Gastroesophageal sphincter (tissue), 4 donors: ENCODE data around the gene CYB561. TPM values are rescaled to one million over a fixed set of nuclear protein-coding genes. Genes with fewer than 3 reads are reported as not detected.

Experiments
- ATAC-seq: fragments of 150-250 bp; one replicate; pipeline ENCODE4 v1.9.1; 2016; ENCODE audit warnings: mild to moderate bottlenecking, moderate library complexity
- H3K27ac ChIP-seq, 4 donors: fragments of 200-600 bp; sonication (generic) in 3 of 4; 1 replicate in 3 of 4; 2 replicates in 1 of 4; pipeline ENCODE4 v1.5.1; 2016 to 2019
- H3K27me3 ChIP-seq: fragments of 200-600 bp; sonication (generic); one replicate; pipeline ENCODE4 v1.5.1; 2019
- H3K36me3 ChIP-seq, 2 donors: fragments of 200-600 bp; sonication (generic); one replicate each; pipeline ENCODE4 v1.5.1; 2019; ENCODE audit warnings: control low read depth in 1 of 2
- H3K4me1 ChIP-seq, 3 donors: fragments of 200-600 bp; sonication (generic); 1 replicate in 2 of 3; 2 replicates in 1 of 3; pipeline ENCODE4 v1.5.1; 2016 to 2019; ENCODE audit warnings: control low read depth in 2 of 3
- H3K4me3 ChIP-seq, 2 donors: fragments of 200-600 bp; sonication (generic); one replicate each; pipeline ENCODE4 v1.5.1; 2019; ENCODE audit warnings: mild to moderate bottlenecking in 1 of 2, moderate library complexity in 1 of 2
- H3K9me3 ChIP-seq, 3 donors: fragments of 200-600 bp; sonication (generic); one replicate each; pipeline ENCODE4 v1.5.1; 2017 to 2019; ENCODE audit warnings: control low read depth in 2 of 3
- CTCF ChIP-seq, 4 experiments: fragments of 200-600 bp in 2 of 4; fragments of 450-650 bp in 2 of 4; sonication (generic) in 1 of 4; IDR thresholded peaks; one replicate each; pipeline ENCODE4 v1.5.1; 2017 to 2019; ENCODE audit warnings: antibody characterized with exemption in 4 of 4, mild to moderate bottlenecking in 2 of 4, moderate library complexity in 2 of 4
- EP300 ChIP-seq: sonication (generic); formaldehyde crosslinking; IDR thresholded peaks from one replicate; pipeline ENCODE4 v1.6.1; 2017; ENCODE audit warnings: antibody characterized with exemption, mild to moderate bottlenecking
- POLR2A ChIP-seq, 2 donors: fragments of 450-650 bp; IDR thresholded peaks; one replicate each; pipeline ENCODE4 v1.6.1; 2017; ENCODE audit warnings: antibody characterized with exemption in 2 of 2, mild to moderate bottlenecking in 2 of 2, moderate library complexity in 1 of 2
- POLR2AphosphoS5 ChIP-seq: sonication (generic); formaldehyde crosslinking; IDR thresholded peaks from one replicate; pipeline ENCODE4 v1.6.1; 2017; ENCODE audit warnings: antibody characterized with exemption
- WGBS, 2 donors: methylation state at CpG; one replicate each; pipeline ENCODE4 v1.1.5; 2018; ENCODE audit warnings: low coverage in 1 of 2; 5-methylcytosine and 5-hydroxymethylcytosine counted together
- total RNA-seq, 4 donors: library from RNA; depleted of rRNA; stranded (reverse); fragments of >200 nt; gene quantifications; one replicate each; pipeline ENCODE4 v1.1.0, GENCODE V29; 2016

Gene CYB561
- 10 to 100 TPM in 3 of 4 donors, 1 to 10 TPM in 1; 7.9 to 17.7 (median 15.0) TPM for total RNA-seq

GRCh38 chr17:63445954-63446752 is at the start of gene CYB561:
Gene CYB561, minus strand, starts transcription at chr17:63446306. Its CDS starts 8,759 bp downstream, at chr17:63437547.
- Histone ChIP-seq H3K27ac (peak within 1 kb of the TSS; percentile 9 to 85 (median 82)), H3K4me3 (peak within 1 kb of the TSS; percentile 72 to 75), H3K27me3 (peaks cover 6% of the 10 kb centered on the region), H3K9me3 (no peaks in the 10 kb centered on the region), H3K4me1 (peaks cover 0 to 37% (median 14%) of the 10 kb centered on the region in 3 donors), H3K36me3 (no peaks in the 10 kb centered on the region)
- ATAC-seq, result peak; percentile 89
- 0% methylated on average over 2 of the region's 99 CpGs; no CpG with 5 or more reads in 1 of the 2 donors for WGBS, 2 donors
- TF ChIP-seq CTCF (IDR thresholded peaks at IDR 0.05) (peak in 3 of 4 experiments; percentile 62 to 73 (median 65)), POLR2AphosphoS5 (no peak), EP300 (no peak), POLR2A (IDR thresholded peaks at IDR 0.05) (peak; percentile 24 to 31)

- TF ChIP-seq POLR2A (IDR thresholded peaks at IDR 0.05), result no peak
- TF ChIP-seq CTCF (IDR thresholded peaks at IDR 0.05), result no peak
- ATAC-seq, result no peak
Measured at GRCh38 chr17:63495491-63495890, 49.4 kb upstream of the CYB561 start.

GRCh38 chr17:63494300-63494928 is 48.3 kb upstream of the CYB561 start:
- Histone ChIP-seq H3K27me3 (peaks cover 22% of the 10 kb centered on the region), H3K4me3 (no peak overlapping the region), H3K4me1 (no peaks in the 10 kb centered on the region), H3K9me3 (no peaks in the 10 kb centered on the region), H3K36me3 (no peaks in the 10 kb centered on the region), H3K27ac (no peak overlapping the region)
- no peak for TF ChIP-seq POLR2A (IDR thresholded peaks at IDR 0.05)
- TF ChIP-seq EP300, result no peak
- no peak for ATAC-seq
- WGBS, 2 donors, result 89 to 92% methylated on average over 3 to 7 of the region's 12 CpGs

More at GRCh38 chr17:63495491-63495890, 49.4 kb upstream of the CYB561 start:
- 33% methylated on average over 1 of the region's 6 CpGs; no CpG with 5 or more reads in 1 of the 2 donors for WGBS, 2 donors
- Histone ChIP-seq H3K27ac (no peak overlapping the region), H3K36me3 (no peaks in the 10 kb centered on the region), H3K9me3 (no peaks in the 10 kb centered on the region), H3K4me1 (no peaks in the 10 kb centered on the region), H3K27me3 (peaks cover 28% of the 10 kb centered on the region), H3K4me3 (no peak overlapping the region)

- Histone ChIP-seq H3K36me3 (no peaks in the 10 kb centered on the region), H3K4me1 (no peaks in the 10 kb centered on the region), H3K9me3 (no peaks in the 10 kb centered on the region), H3K27ac (no peak overlapping the region), H3K4me3 (no peak overlapping the region), H3K27me3 (peaks cover 16% of the 10 kb centered on the region)
- ATAC-seq, result no peak
- TF ChIP-seq POLR2AphosphoS5 (no peak), CTCF (IDR thresholded peaks at IDR 0.05) (no peak), EP300 (no peak), POLR2A (IDR thresholded peaks at IDR 0.05) (no peak)
- 85% methylated on average over 5 of the region's 9 CpGs; no CpG with 5 or more reads in 1 of the 2 donors for WGBS, 2 donors
Measured at GRCh38 chr17:63493411-63493810, 47.3 kb upstream of the CYB561 start.

GRCh38 chr17:63492940-63493339 is 46.8 kb upstream of the CYB561 start:
- no peak for TF ChIP-seq POLR2A (IDR thresholded peaks at IDR 0.05)
- Histone ChIP-seq H3K4me1 (no peaks in the 10 kb centered on the region), H3K27me3 (peaks cover 16% of the 10 kb centered on the region), H3K27ac (no peak overlapping the region), H3K9me3 (no peaks in the 10 kb centered on the region), H3K4me3 (no peak overlapping the region), H3K36me3 (no peaks in the 10 kb centered on the region)
- 94 to 100% methylated on average over 3 to 6 of the region's 6 CpGs for WGBS, 2 donors
- ATAC-seq, result no peak
